HFFc6 (cell line): ENCODE measurements around the gene SLCO3A1. TPM values are rescaled to one million over a fixed set of nuclear protein-coding genes. Genes with fewer than 3 reads are reported as not detected.

Experiments
- DNase-seq: peaks from one replicate; pipeline ENCODE4 v3.0.0-alpha.2; 2018
- H3K27ac Mint-ChIP-seq: 2 replicates; pipeline ENCODE4 v1.8.0; 2020; ENCODE audit warnings: mild to moderate bottlenecking, mixed read lengths
- H3K27me3 Mint-ChIP-seq: 2 replicates; pipeline ENCODE4 v1.8.0; 2021; ENCODE audit warnings: mild to moderate bottlenecking, moderate library complexity, mixed read lengths; ENCODE audit not compliant: insufficient read depth
- H3K36me3 Mint-ChIP-seq: 2 replicates; pipeline ENCODE4 v1.8.0; 2021; ENCODE audit warnings: low read depth, mixed read lengths
- H3K4me1 Mint-ChIP-seq: 2 replicates; pipeline ENCODE4 v1.8.0; 2020; ENCODE audit warnings: low read depth, mixed read lengths
- H3K4me3 Mint-ChIP-seq: 2 replicates; pipeline ENCODE4 v1.8.0; 2020; ENCODE audit warnings: mild to moderate bottlenecking, moderate library complexity, mixed read lengths
- H3K9me3 Mint-ChIP-seq: 2 replicates; pipeline ENCODE4 v1.8.0; 2020; ENCODE audit warnings: mild to moderate bottlenecking, mixed read lengths
- CTCF ChIP-seq: fragments of 200-600 bp; sonication (generic); IDR thresholded peaks from 2 replicates; pipeline ENCODE4 v1.5.0; 2021; ENCODE audit warnings: antibody characterized with exemption, mild to moderate bottlenecking
- total RNA-seq, 6 experiments: library from RNA; stranded (reverse); fragmentation: NEBNext Ultra II Directional; extraction: Animal tissue kit (Norgen Biotek cat#: 25700); gene quantifications; 2 replicates in 1 of 6; 3 replicates in 5 of 6; pipeline ENCODE4 v1.2.3, GENCODE V29; 2021

Gene SLCO3A1
- total RNA-seq, 6 experiments from 2014 or later, result 5.7 to 19.4 (median 14.4) TPM

DNA sequence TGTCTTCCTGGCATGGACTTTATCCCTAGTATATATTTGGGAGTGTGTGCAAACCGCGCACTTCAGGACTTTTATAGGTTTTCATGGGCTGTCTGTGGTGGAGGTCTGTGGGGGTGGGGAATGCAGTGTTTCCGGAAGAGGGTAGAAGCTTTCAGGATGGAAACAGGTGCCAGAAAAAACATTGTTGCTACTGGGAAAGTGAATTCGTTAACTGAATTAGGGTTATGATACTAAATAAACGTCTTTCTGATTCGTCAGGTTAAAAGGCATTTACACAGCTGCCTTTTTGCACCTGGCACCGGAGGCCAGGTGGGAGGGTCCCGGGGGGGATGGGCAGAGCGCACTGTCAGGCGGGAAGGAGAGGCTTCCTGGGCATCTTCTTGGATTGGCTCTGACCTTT lies 62.1 kb downstream of the SLCO3A1 start:
- H3K4me1 Mint-ChIP-seq, result peaks cover 7% of the 10 kb centered on the region
- H3K4me3 Mint-ChIP-seq, result no peak overlapping the region
- H3K9me3 Mint-ChIP-seq, result no peaks in the 10 kb centered on the region
- no peak for TF ChIP-seq CTCF
- no peak overlapping the region for H3K27ac Mint-ChIP-seq
- no peaks in the 10 kb centered on the region; the same call in 1 of the 2 replicates for H3K27me3 Mint-ChIP-seq
- no peak for DNase-seq
- H3K36me3 Mint-ChIP-seq, result no peaks in the 10 kb centered on the region

GRCh38 chr15:91916051-91916450 lies 62.5 kb downstream of the SLCO3A1 start:
- no peak for DNase-seq
- no peak overlapping the region for H3K27ac Mint-ChIP-seq
- H3K9me3 Mint-ChIP-seq, result no peaks in the 10 kb centered on the region
- H3K4me1 Mint-ChIP-seq, result peaks cover 7% of the 10 kb centered on the region
- no peaks in the 10 kb centered on the region; the same call in 1 of the 2 replicates for H3K27me3 Mint-ChIP-seq
- no peaks in the 10 kb centered on the region for H3K36me3 Mint-ChIP-seq
- TF ChIP-seq CTCF, result no peak
- H3K4me3 Mint-ChIP-seq, result no peak overlapping the region

GRCh38 chr15:91917686-91918360 lies 64.3 kb downstream of the SLCO3A1 start:
- Mint-ChIP-seq H3K27me3 (no peaks in the 10 kb centered on the region; the same call in 1 of the 2 replicates), H3K27ac (no peak overlapping the region), H3K9me3 (no peaks in the 10 kb centered on the region; the same call in 1 of the 2 replicates), H3K4me1 (peaks cover 7% of the 10 kb centered on the region), H3K4me3 (no peak overlapping the region), H3K36me3 (no peaks in the 10 kb centered on the region)
- DNase-seq, result no peak
- no peak for TF ChIP-seq CTCF

GRCh38 chr15:91919014-91919534 lies 65.6 kb downstream of the SLCO3A1 start:
- no peaks in the 10 kb centered on the region for H3K36me3 Mint-ChIP-seq
- H3K9me3 Mint-ChIP-seq, result no peaks in the 10 kb centered on the region; the same call in 1 of the 2 replicates
- no peak for DNase-seq
- no peak for TF ChIP-seq CTCF
- H3K4me1 Mint-ChIP-seq, result peaks cover under 1% of the 10 kb centered on the region; the same call in 1 of the 2 replicates
- H3K27me3 Mint-ChIP-seq, result no peaks in the 10 kb centered on the region; the same call in 1 of the 2 replicates
- no peak overlapping the region for H3K4me3 Mint-ChIP-seq
- no peak overlapping the region for H3K27ac Mint-ChIP-seq

- TF ChIP-seq CTCF, result no peak
- DNase-seq, result no peak
These were observed 67.8 kb downstream of the SLCO3A1 start for GRCh38 chr15:91921188-91921842.

More at GRCh38 chr15:91921188-91921842, 67.8 kb downstream of the SLCO3A1 start:
- no peaks in the 10 kb centered on the region for H3K36me3 Mint-ChIP-seq
- H3K9me3 Mint-ChIP-seq, result no peaks in the 10 kb centered on the region; the same call in 1 of the 2 replicates
- no peak overlapping the region for H3K27ac Mint-ChIP-seq
- no peak overlapping the region for H3K4me3 Mint-ChIP-seq
- no peaks in the 10 kb centered on the region; the same call in 1 of the 2 replicates for H3K27me3 Mint-ChIP-seq
- no peaks in the 10 kb centered on the region for H3K4me1 Mint-ChIP-seq
